Sigmoid colon (tissue), 7 donors: ENCODE results near the gene LCLAT1. TPM values are rescaled to one million over a fixed set of nuclear protein-coding genes. Genes with fewer than 3 reads are reported as not detected.

Experiments
- DNase-seq: peaks from one replicate; pipeline ENCODE4 v3.0.0-alpha.2; 2019
- H3K27ac ChIP-seq, 4 donors: fragments of 200-600 bp; sonication (generic); one replicate each; pipeline ENCODE4 v1.5.1; 2016 to 2019; ENCODE audit warnings: mild to moderate bottlenecking in 1 of 4
- H3K27me3 ChIP-seq, 3 donors: fragments of 200-600 bp; sonication (generic); one replicate each; pipeline ENCODE4 v1.5.1; 2019; ENCODE audit warnings: mild to moderate bottlenecking in 1 of 3
- H3K36me3 ChIP-seq, 4 donors: fragments of 200-600 bp; sonication (generic); one replicate each; pipeline ENCODE4 v1.5.1; 2016 to 2019
- H3K4me1 ChIP-seq, 4 donors: fragments of 200-600 bp; sonication (generic); one replicate each; pipeline ENCODE4 v1.5.1; 2017 to 2019
- H3K4me3 ChIP-seq, 4 donors: fragments of 200-600 bp; sonication (generic); one replicate each; pipeline ENCODE4 v1.5.1; 2017 to 2019; ENCODE audit warnings: mild to moderate bottlenecking in 2 of 4, moderate library complexity in 1 of 4
- H3K9me3 ChIP-seq, 4 donors: fragments of 200-600 bp in 3 of 4; sonication (generic) in 3 of 4; one replicate each; pipeline versions ENCODE4 v1.5.1 to v1.6.1; 2013 to 2019
- EP300 ChIP-seq, 4 donors: sonication (generic); formaldehyde crosslinking; IDR thresholded peaks; one replicate each; pipeline ENCODE4 v1.6.1; 2017; ENCODE audit warnings: antibody characterized with exemption in 4 of 4
- POLR2A ChIP-seq, 2 donors: fragments of 450-650 bp; IDR thresholded peaks; one replicate each; pipeline ENCODE4 v1.6.1; 2016; ENCODE audit warnings: antibody characterized with exemption in 2 of 2, mild to moderate bottlenecking in 2 of 2, moderate library complexity in 2 of 2
- POLR2AphosphoS5 ChIP-seq, 4 donors: sonication (generic); formaldehyde crosslinking; IDR thresholded peaks; one replicate each; pipeline ENCODE4 v1.6.1; 2017; ENCODE audit warnings: antibody characterized with exemption in 4 of 4
- WGBS, 2 donors: extraction: QIAGEN DNeasy Blood & Tissue Kit; methylation state at CpG; one replicate each; pipeline ENCODE4 v1.1.7; 2013; 5-methylcytosine and 5-hydroxymethylcytosine counted together
- intact Hi-C: fragments of 100-400 bp; cut with DNase I; formaldehyde crosslinking; loops from one replicate; pipeline ENCODE4 v1.15.1; 2023
- polyA plus RNA-seq, 3 donors: library from polyadenylated mRNA; stranded (reverse); fragments of 200-250 nt; gene quantifications; one replicate each; pipeline ENCODE4 v1.2.3, GENCODE V29; 2013
- total RNA-seq, 4 donors: library from RNA; depleted of rRNA; stranded (reverse); fragments of >200 nt; gene quantifications; one replicate each; pipeline ENCODE4 v1.1.0, GENCODE V29; 2016
- TF ChIP-seq, protein P1 (sequence below), 4 experiments: fragments of 450-650 bp in 3 of 4; fragments of 200-600 bp in 1 of 4; IDR thresholded peaks; one replicate each; pipeline ENCODE4 v1.5.1; 2016 to 2019; ENCODE audit warnings: antibody characterized with exemption in 4 of 4, mild to moderate bottlenecking in 3 of 4, moderate library complexity in 2 of 4
- donor health status: healthy with polysubstance abuse.
- donor health status: Bipolar disorder and iron deficiency.
- donor health status: healthy.

Gene LCLAT1
- total and polyA plus RNA-seq, 7 donors = 1.2 to 17.2 (median 10.0) TPM

DNA sequence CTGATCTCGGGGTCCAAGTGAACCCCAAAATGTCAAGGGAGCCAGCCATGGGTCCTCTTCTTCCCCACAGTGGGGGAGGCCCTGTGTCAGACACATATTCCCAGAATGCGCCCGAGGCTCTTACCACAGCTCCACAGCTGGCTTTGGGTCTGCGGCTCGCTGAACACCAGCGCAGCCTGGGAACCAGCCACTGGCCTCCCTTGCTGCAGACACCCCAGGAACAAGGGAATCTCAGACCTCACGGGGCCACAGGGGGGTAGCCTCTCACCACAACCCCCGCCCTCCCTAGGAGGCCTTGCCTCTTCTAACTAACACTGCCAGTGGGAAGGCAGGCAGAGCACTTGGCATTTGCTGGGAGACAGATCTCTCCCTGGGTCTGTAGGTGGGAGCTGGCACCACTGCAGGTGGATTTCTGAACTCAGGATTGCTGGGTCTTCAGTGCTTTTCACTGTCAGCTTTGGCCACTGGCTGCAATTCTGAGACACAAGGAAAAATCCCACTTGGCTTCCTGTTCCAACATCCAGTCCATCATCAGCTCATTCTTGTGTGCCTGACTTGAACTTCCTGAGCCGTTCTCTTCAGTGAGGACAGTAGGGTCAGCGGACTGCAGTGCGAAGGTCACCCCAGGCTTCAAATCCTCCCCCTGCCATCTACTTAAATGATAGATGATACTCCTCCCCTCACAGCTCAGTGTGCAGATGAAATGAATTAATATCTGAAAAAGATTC lies 231.5 kb downstream of the LCLAT1 start:
- intact Hi-C loops = no loop called here
- TF ChIP-seq POLR2A (IDR thresholded peaks at IDR 0.05) (no peak), EP300 (IDR thresholded peaks at IDR 0.05) (no peak), POLR2AphosphoS5 (IDR thresholded peaks at IDR 0.05) (no peak)
- TF ChIP-seq, protein P1, sequence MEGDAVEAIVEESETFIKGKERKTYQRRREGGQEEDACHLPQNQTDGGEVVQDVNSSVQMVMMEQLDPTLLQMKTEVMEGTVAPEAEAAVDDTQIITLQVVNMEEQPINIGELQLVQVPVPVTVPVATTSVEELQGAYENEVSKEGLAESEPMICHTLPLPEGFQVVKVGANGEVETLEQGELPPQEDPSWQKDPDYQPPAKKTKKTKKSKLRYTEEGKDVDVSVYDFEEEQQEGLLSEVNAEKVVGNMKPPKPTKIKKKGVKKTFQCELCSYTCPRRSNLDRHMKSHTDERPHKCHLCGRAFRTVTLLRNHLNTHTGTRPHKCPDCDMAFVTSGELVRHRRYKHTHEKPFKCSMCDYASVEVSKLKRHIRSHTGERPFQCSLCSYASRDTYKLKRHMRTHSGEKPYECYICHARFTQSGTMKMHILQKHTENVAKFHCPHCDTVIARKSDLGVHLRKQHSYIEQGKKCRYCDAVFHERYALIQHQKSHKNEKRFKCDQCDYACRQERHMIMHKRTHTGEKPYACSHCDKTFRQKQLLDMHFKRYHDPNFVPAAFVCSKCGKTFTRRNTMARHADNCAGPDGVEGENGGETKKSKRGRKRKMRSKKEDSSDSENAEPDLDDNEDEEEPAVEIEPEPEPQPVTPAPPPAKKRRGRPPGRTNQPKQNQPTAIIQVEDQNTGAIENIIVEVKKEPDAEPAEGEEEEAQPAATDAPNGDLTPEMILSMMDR (IDR thresholded peaks at IDR 0.05) = no peak
- Histone ChIP-seq H3K4me1 (no peaks in the 10 kb centered on the region), H3K27me3 (no peaks in the 10 kb centered on the region), H3K4me3 (no peak overlapping the region), H3K36me3 (no peaks in the 10 kb centered on the region), H3K9me3 (no peaks in the 10 kb centered on the region), H3K27ac (no peak overlapping the region)
- 83 to 84% methylated on average over 11 of the region's 11 CpGs for WGBS, 2 donors
- DNase-seq = peak; percentile 40

DNA sequence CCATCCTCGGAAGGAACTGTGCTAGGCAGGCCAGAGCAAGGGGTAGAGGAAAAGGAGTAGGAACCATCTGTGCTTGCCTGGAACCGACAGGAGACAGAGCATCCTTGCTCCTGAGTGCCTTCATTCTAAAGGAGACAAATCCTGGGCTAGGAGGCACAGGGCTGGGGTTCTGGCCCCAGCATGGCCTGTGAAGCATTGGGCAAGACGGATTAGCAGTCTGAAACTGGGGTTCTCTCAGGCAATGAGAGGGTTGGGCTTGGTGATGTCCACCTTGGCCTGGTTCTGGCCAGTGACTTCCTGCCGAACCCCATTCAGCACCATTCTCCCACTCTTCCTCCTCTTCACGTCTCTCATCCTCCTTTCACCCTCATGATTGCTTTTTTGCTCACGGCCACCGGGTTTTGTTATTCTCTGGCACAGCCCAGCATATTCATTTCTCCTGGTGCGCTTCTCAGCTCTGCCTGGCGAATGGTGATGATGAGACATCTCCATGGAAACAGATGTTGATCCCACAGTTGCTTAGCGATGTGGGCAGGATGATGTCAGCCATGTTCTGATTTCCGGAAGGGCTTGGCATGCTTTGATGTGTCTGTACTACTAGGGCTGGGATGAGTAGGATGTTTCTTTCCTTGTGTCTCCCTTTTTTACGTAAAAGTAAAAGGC lies 232.5 kb downstream of the LCLAT1 start:
- Histone ChIP-seq H3K27me3 (no peaks in the 10 kb centered on the region), H3K4me1 (no peaks in the 10 kb centered on the region), H3K4me3 (no peak overlapping the region), H3K36me3 (no peaks in the 10 kb centered on the region), H3K27ac (no peak overlapping the region), H3K9me3 (no peaks in the 10 kb centered on the region)
- 83 to 88% methylated on average over 12 of the region's 12 CpGs for WGBS, 2 donors
- intact Hi-C loops = no loop called here
- TF ChIP-seq POLR2AphosphoS5 (IDR thresholded peaks at IDR 0.05) (no peak), EP300 (IDR thresholded peaks at IDR 0.05) (no peak), POLR2A (IDR thresholded peaks at IDR 0.05) (no peak)
- TF ChIP-seq, protein P1 (IDR thresholded peaks at IDR 0.05) = no peak
- DNase-seq = peak; percentile 42

DNA sequence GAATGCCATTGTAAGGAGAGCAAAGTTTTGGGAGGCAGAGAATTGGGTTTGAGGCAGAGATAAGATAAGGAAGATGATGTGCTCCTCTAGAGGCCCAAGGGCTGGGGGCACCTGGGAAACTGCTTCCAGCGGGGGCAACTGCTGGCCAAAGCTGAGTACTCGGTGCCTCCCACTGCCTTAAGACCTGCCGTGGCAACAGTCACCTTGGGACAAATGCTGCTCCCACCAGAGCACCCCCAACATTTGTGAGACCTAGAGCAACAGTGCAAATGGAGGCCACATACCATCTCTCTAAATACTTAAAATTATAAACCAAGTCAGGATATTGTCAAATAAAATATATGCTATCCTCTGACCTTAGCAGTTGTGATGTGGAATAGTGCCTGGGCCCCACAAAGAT lies 233.1 kb downstream of the LCLAT1 start:
- intact Hi-C loops = no loop called here
- Histone ChIP-seq H3K4me1 (no peaks in the 10 kb centered on the region), H3K27me3 (no peaks in the 10 kb centered on the region), H3K27ac (no peak overlapping the region), H3K36me3 (no peaks in the 10 kb centered on the region), H3K9me3 (no peaks in the 10 kb centered on the region), H3K4me3 (no peak overlapping the region)
- TF ChIP-seq, protein P1 (IDR thresholded peaks at IDR 0.05) = no peak
- no peak for TF ChIP-seq EP300 (IDR thresholded peaks at IDR 0.05)
- no peak for TF ChIP-seq POLR2AphosphoS5 (IDR thresholded peaks at IDR 0.05)
- TF ChIP-seq POLR2A (IDR thresholded peaks at IDR 0.05) = no peak
- 94 to 95% methylated on average over 3 of the region's 3 CpGs for WGBS, 2 donors
- peak; percentile 40 for DNase-seq

DNA sequence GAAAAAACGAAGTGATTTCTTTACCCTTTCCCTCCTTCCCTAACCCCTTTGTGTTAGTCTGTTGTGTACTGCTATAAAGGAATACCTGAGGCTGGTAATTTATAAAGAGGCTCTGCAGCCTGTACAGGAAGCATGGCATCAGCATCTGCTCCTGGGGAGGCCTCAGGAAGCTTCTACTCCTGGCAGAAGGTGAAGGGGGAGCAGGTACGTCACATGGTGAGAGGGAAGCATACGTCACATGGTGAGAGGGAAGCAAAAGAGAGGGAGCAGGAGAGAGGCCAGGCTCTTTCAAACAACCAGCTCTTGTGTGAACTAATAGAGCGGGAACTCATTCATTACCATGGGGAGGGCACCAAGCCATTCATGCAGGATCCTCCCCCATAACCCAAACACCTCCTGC lies 234.0 kb downstream of the LCLAT1 start:
- TF ChIP-seq POLR2AphosphoS5 (IDR thresholded peaks at IDR 0.05) = no peak
- TF ChIP-seq EP300 (IDR thresholded peaks at IDR 0.05) = no peak
- TF ChIP-seq, protein P1 (IDR thresholded peaks at IDR 0.05) = no peak
- TF ChIP-seq POLR2A (IDR thresholded peaks at IDR 0.05) = no peak
- 87 to 93% methylated on average over 4 of the region's 4 CpGs for WGBS, 2 donors
- H3K27ac ChIP-seq = no peak overlapping the region

More for the DNA sequence above, 234.0 kb downstream of the LCLAT1 start:
- no peaks in the 10 kb centered on the region for H3K9me3 ChIP-seq
- no peaks in the 10 kb centered on the region for H3K27me3 ChIP-seq
- H3K4me1 ChIP-seq = no peaks in the 10 kb centered on the region
- no peaks in the 10 kb centered on the region for H3K36me3 ChIP-seq
- intact Hi-C loops = no loop called here
- peak; percentile 26 for DNase-seq
- no peak overlapping the region for H3K4me3 ChIP-seq
